D721Med (cell line): ENCODE results near the gene GIPR.
A peak's percentile ranks its signal among the peaks of the same experiment; 100 is the strongest.

Experiments used
- DNase-seq: peaks from one replicate; pipeline ENCODE4 v3.0.0; 2011; ENCODE audit warnings: low spot score; ENCODE audit not compliant: insufficient read length
- FAIRE-seq: peaks from 2 replicates; lab custom pipeline; 2011; peaks lifted over from hg19 to GRCh38; lab: Jason Lieb, UNC
- TF ChIP-seq, protein P1 (sequence below): IDR thresholded peaks from 2 replicates; pipeline ENCODE4 v1.5.1; 2012; ENCODE audit warnings: mild to moderate bottlenecking, control low read depth; ENCODE audit not compliant: insufficient read depth; ENCODE audit errors: missing control alignments

The GIPR gene

DNA sequence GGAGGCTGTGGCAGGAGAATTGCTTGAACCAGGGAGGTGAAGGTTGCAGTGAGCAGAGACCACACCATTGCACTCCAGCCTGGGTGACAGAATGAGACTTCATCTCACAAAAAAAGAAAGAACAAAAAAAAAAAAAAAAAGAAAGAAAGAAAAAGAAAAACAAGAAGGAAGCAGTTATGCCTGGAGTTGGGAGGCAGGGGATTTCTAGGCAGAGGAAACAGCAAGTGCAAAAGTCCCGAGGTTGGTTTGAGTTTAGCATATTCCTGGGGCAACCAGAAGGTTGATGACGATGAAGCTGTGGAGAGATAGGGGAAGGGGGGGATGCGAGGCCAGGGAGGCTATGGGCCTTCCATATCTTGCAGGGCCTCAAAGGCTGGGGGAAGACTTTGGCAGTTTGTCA, 17.3 kb upstream of the GIPR start:
- FAIRE-seq (no peak), DNase-seq (no peak)
- TF ChIP-seq, protein P1, sequence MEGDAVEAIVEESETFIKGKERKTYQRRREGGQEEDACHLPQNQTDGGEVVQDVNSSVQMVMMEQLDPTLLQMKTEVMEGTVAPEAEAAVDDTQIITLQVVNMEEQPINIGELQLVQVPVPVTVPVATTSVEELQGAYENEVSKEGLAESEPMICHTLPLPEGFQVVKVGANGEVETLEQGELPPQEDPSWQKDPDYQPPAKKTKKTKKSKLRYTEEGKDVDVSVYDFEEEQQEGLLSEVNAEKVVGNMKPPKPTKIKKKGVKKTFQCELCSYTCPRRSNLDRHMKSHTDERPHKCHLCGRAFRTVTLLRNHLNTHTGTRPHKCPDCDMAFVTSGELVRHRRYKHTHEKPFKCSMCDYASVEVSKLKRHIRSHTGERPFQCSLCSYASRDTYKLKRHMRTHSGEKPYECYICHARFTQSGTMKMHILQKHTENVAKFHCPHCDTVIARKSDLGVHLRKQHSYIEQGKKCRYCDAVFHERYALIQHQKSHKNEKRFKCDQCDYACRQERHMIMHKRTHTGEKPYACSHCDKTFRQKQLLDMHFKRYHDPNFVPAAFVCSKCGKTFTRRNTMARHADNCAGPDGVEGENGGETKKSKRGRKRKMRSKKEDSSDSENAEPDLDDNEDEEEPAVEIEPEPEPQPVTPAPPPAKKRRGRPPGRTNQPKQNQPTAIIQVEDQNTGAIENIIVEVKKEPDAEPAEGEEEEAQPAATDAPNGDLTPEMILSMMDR = no peak

DNA sequence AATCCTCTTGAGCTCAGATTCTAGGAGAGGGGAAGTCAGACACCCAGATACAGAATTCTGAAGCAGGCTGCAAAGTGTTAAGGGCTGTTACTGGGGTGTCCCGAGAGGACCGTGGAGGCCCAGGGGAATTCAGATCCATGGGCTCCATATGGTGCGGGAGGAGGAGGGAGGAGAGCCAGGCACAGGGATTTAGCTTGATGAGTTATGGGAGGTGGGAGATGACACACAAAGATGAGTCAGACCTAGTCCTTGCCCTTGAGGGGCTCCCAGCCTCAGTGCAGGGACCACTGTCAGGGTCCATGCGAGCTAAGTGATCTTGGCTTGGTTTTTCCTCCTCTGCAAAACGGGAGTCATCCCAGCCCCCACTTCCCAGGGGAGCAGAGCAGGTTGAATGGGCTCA, 14.4 kb upstream of the GIPR start:
- DNase-seq (peak; percentile 73), FAIRE-seq (peak; percentile 64)
- TF ChIP-seq, protein P1 = no peak

DNA sequence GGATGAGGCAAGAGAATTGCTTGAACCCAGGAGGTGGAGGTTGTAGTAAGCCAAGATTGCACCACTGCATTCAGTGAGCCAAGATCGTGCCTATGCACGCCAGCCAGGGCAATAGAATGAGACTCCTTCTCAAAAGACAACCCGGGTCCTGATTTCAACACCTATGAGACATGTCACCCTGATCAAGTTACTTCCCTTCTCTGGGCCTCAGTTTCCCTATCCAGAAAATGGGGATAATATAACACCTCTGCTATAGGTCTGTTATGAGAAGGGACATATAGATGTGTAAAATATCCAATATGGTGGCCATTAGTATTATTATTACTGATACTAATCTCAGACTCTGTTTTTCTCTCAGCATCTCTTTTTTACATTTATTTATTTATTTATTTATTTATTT, 12.9 kb upstream of the GIPR start:
- TF ChIP-seq, protein P1 = no peak
- DNase-seq (no peak), FAIRE-seq (no peak)

DNA sequence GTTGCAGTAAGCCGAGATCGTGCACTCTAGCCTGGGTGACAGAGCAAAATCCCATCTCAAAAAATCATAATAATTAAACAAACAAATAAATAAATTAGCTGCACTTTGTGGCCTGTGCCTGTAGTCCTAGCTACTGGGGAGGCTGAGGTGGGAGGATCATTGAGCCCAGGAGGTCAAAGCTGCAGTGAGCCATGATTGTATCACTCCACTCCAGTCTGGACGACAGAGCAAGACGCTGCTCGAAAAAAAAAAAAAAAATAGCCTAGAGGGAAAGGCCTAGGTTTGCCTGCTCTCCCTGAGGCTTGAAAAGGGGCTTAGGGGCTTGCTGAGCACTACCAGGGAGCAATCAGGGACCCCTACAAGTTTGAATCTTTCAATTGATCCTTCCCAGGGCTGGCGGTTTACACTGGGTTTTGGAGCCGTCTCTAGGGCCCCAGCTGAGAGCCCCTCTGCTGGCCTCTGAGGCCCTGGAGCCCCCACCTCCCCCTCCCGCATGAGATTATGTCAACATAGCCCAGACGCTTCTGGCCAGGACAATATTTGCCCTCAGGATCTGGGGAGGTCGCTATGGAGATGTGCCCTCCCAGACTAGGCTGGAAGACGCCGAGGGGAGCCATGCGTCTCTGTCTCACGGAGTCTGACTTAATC, 10.4 kb upstream of the GIPR start:
- no peak for DNase-seq
- TF ChIP-seq, protein P1 = no peak
- FAIRE-seq = no peak

DNA sequence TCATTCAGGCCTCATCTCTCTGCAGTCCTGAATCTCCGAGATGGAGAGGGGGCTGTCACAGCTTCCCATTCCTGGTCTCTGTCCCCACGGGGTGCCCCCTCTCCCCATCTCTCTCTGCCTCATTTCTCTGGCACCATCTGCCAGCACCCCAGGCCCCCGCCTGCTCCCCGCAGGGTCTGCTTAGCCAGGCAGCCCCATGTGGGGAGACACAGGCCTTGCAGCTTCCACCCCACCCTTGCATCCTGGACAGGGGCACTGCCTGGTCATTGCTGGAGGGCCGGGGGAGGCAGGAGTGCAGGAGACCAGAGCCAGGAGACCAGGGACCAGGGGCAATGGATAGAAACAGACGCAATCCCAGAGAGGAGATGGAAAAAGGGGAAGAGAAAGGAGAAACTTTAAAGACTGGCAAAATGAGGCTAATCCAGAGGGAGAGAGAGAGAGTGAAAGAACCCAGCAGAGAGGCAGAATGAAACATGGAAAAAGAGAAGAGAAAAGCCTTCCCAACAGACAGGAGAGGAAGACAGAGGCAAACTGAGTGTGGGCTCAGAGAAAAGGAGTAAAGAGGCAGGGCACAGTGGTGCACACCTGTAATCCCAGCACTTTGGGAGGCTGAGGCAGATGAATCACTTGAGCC, 8.8 kb upstream of the GIPR start:
- FAIRE-seq (no peak), DNase-seq (no peak)
- TF ChIP-seq, protein P1 = no peak

DNA sequence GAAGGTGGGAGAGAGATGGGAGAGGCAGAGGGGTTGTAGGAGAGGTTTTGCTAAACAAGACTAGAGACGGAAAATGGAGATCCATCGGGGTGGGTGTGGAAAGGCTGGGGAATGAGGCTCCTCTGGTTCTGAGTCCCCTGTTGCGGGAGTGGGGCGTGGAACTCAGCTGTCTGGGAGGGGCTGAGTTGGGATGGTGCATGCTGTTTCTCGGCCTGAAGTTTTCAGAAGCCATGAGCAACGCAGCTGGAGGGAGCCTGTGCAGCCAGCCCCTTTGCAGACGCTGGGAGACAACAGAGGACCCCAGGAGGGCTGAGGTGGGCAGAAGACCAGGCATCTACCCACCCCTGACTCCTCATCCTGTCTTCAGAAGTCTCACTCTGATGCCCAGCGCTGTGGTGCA, 7.4 kb upstream of the GIPR start:
- DNase-seq = no peak
- TF ChIP-seq, protein P1 = no peak
- FAIRE-seq = no peak

DNA sequence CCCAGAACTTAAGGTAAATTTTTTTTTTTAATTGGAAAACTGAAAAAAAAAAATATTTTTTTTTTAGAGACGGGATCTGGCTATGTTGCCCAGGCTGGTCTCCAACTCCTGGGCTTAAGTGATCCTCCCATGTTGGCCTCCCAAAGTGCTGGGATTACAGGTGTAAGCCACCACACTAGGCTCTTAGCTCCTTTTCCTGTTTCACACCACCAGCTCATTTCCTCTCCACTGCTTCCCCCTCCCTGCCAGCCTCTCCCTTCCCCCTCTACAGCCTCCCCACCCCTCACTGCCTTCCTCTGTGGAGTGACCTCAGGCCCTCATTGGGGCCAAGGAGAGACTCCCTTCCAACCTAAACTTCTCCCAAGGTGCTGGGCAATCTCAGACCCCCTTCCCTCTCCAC, 4.2 kb upstream of the GIPR start:
- FAIRE-seq (no peak), DNase-seq (no peak)
- TF ChIP-seq, protein P1 = no peak
